Ecto neural progenitor cell (in vitro differentiated cells): Measurements from ENCODE around the gene HBZ.
"Not testable (repeated sequence)": the region's sequence is repeated elsewhere in the genome, so short reads cannot be mapped to it uniquely, and the experiment has no call there.

Experiments used
- DNase-seq: peaks from one replicate; pipeline ENCODE4 v3.0.0-alpha.2; 2018; ENCODE audit warnings: low spot score

The HBZ gene

GRCh38 chr16:138049-138417, 14.4 kb upstream of the HBZ start:
- peak; percentile 82 for DNase-seq

- DNase-seq: no peak
These were observed 12.1 kb upstream of the HBZ start for GRCh38 chr16:140175-140857.

GRCh38 chr16:142405-142967, 10.0 kb upstream of the HBZ start:
- DNase-seq: no peak

GRCh38 chr16:143047-143446, 9.4 kb upstream of the HBZ start:
- DNase-seq: no peak

GRCh38 chr16:143456-143855, 9.0 kb upstream of the HBZ start:
- no peak for DNase-seq

GRCh38 chr16:144797-145252, 7.6 kb upstream of the HBZ start:
- no peak for DNase-seq

GRCh38 chr16:146646-147045, 5.8 kb upstream of the HBZ start:
- DNase-seq: no peak

GRCh38 chr16:149024-149660, 3.3 kb upstream of the HBZ start:
- DNase-seq: no peak

GRCh38 chr16:153129-153521, 681 bp downstream of the HBZ start:
- DNase-seq: not testable (repeated sequence)

GRCh38 chr16:153550-154216, 1.2 kb downstream of the HBZ start:
- DNase-seq: not testable (repeated sequence)

- peak; percentile 70 for DNase-seq
These were observed 2.0 kb downstream of the HBZ start for GRCh38 chr16:154217-155030.

GRCh38 chr16:155031-155398, 2.6 kb downstream of the HBZ start:
- no peak for DNase-seq

- DNase-seq: no peak
These were observed 6.8 kb downstream of the HBZ start for GRCh38 chr16:159136-159849.

- not testable (repeated sequence) for DNase-seq
These were observed 7.8 kb downstream of the HBZ start for GRCh38 chr16:160242-160641.

- DNase-seq: no peak
These were observed 8.3 kb downstream of the HBZ start for GRCh38 chr16:160691-161190.

GRCh38 chr16:162271-162991, 10.0 kb downstream of the HBZ start:
- no peak for DNase-seq

- DNase-seq: not testable (repeated sequence)
These were observed 10.7 kb downstream of the HBZ start for GRCh38 chr16:163139-163538.

- DNase-seq: not testable (repeated sequence)
These were observed 11.3 kb downstream of the HBZ start for GRCh38 chr16:163696-164095.

- not testable (repeated sequence) for DNase-seq
These were observed 11.8 kb downstream of the HBZ start for GRCh38 chr16:164134-164823.
